A172 (cell line): Measurements from ENCODE around the gene CPZ. TPM values are rescaled to one million over a fixed set of nuclear protein-coding genes. Genes with fewer than 3 reads are reported as not detected.

Experiments
- DNase-seq: peaks from one replicate; pipeline ENCODE4 v3.0.0-alpha.2; 2015; ENCODE audit warnings: low spot score
- total RNA-seq: library from RNA; depleted of rRNA; stranded (reverse); fragments of >200 nt; shearing (Covaris generic); gene quantifications from 2 replicates; pipeline ENCODE4 v1.2.3, GENCODE V29; 2014

The CPZ gene
- total RNA-seq, 1 experiment from 2014 or later, result 3.1 TPM

DNA sequence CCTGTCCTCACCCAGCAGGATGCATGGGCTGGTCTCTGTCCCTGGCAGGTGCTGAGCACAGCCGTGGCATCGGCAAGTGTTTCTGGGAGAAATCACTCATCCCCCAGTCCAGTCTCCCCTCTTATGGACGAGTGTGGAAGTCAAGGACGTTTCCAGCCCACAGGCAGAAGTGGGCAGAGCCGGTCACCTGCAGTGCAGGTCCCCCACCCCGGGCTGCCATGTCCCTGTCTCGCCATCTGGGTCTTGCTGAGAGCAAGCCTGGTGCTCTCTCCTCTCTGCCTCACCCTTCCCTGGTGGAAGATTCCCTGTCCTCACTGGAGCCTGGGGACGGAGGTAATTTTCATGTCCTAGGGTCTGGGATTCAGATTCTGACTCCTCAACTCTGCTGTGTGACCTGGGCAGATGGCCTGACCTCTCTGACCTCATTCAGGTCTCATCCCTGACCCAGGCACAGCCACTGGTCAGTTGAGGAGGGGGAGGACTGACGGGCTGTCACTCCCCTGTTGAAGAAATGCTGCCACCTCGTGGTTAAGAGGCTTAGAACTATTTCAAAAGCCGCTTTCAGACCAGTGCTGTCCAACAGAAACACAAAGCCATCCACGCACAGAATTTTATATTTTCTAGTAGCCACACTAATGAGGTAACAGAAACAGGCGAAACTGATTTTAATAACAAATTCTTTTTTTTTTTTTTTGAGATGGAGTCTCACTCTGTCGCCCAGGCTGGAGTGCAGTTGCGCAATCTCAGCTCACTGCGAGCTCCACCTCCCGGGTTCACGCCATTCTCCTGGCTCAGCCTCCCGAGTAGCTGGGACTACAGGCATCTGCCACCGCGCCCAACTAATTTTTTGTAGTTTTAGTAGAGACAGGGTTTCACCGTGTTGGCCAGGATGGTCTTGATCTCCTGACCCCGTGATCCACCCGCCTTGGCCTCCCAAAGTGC lies 1.8 kb downstream of the CPZ start:
- peak; percentile 74 for DNase-seq

DNA sequence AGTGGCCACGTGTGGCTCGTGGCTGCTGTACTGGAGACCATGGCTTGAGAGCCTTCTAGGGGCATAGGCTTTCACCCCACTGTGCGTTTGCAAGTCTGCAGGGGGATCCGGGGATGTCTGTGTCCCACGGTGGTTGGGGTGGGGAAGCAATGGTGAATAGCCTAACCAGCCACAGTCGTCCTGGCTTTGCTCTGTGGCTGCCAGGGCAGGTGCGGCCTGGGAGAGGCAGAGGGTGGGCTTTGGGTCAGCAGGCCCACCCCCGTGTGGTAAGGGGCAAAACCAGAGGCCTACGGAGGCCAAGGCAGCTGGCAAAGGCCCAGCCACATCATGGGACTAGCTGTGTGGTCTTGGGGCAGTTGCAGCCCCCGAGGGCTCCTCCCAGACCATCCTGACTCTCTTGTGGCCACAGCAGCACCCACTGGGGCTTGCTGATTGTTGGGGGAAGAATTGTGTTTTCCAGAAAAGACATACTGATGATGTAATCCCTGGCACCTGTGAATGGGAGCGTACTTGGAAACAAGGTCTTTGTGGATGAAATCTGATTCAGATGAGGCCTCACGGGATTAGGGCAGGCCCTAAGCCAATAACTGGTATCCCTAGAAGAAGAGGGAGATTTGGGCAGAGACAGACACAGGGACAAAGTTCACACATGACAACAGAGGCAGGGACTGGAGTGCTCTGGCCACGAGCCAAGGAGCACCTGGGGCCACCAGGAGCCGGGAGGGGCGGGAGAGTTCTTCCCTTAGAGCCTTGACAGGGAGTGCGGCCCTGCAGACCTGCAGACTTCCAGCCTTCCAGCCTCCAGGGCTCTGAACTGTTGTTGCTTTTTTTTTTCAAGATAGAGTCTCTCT lies 2.9 kb downstream of the CPZ start:
- DNase-seq, result no peak

DNA sequence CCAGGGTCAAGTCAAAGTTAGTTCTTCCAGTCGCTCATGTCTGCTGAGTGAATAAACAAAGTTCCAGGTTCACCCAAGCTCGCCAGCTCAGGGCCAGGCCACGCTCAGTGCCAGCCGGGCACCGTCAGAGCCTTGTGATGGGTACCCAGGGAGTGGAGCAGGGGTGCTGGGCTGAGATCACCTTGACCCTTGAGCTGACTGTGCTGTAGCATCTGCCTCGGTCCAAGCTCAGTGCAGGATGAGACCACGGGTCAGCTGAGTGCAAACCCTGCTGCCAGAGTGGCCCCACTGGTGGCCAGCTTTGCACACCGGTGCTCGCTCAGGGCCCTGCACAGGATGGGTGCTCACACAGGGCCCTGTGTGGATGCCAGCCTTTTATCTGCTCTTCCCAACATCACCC lies 4.3 kb downstream of the CPZ start:
- no peak for DNase-seq

DNA sequence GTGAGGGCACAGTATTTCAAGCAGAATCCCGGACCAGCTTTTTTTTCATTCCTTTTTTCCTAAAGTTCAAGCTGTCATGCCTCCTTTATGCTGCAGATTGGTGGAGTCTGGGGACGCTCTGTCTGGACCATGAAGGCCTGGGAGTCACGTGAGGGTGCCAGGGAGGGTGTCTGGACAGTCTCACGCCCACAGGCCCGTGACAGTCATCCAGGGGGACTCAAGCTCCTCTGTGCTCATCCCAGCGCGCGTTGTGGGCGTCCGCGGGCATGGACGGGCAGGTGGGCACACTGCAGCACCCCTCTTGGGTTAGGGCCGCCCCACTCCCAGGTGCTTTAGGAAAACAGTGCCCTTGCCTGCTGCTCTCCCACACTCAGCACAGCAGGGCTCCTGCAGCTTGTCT lies 4.8 kb downstream of the CPZ start:
- no peak for DNase-seq

DNA sequence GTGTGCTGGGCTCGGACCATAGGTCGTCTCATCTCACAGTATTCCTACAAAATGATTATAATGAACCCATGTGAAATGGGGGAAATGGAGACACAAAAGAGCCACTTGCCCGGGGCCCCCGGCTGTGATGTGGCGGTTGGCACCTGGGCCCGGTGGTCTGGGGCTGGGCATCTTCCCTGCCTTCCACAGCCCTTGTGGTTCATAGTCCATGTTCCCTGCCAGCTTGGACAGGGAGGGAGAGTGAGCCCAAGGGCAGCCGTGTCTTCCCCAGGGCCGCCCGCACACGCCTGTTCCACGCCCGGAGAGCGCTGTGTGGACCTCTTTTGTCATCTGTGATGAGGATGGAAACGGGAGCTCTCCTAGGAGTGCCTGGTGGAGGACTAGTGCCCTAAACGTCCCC lies 5.2 kb downstream of the CPZ start:
- DNase-seq, result no peak

GRCh38 chr4:8598391-8599090 lies 6.0 kb downstream of the CPZ start:
- DNase-seq, result no peak

DNA sequence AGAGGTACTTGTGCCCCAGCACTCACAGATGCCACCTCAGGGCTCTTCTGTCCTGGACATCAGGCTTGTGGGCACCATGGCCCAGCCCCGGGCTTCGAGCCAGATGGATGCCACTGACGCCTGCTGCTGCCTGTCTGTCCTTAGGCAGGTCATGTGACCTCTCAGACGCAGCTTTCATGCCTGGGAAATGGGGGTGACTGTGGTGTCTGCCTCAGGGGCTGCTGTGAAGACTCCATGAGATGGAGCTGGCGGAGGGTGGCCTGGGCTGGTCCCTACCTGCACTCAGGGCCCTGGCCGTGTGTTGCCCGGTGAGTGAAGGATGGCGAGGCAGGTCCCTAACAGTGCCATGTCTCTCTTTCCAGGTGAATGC lies 6.5 kb downstream of the CPZ start:
- DNase-seq, result no peak

DNA sequence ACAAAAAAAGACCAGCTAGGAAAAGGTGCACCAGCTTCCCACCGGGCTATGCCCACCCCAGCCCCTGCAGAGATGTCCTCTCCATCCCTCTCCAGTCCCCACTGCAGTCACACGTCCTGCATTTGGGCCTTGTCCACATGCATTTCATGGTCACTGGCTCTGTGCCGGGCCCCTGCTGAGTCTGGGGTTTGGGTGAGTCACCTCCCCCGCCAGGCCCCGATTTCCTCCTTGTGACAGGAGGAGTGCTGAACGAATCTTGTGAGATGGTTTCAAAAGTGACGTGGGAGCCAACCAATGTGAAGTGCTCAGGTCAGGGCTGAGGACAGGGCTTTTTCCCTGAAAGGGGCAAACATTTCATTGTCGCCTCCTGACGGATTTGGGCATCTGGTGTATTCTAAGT lies 7.1 kb downstream of the CPZ start:
- DNase-seq, result peak; percentile 92

GRCh38 chr4:8600266-8600665 lies 7.7 kb downstream of the CPZ start:
- no peak for DNase-seq

- no peak for DNase-seq
These were observed 8.1 kb downstream of the CPZ start for GRCh38 chr4:8600686-8601085.

DNA sequence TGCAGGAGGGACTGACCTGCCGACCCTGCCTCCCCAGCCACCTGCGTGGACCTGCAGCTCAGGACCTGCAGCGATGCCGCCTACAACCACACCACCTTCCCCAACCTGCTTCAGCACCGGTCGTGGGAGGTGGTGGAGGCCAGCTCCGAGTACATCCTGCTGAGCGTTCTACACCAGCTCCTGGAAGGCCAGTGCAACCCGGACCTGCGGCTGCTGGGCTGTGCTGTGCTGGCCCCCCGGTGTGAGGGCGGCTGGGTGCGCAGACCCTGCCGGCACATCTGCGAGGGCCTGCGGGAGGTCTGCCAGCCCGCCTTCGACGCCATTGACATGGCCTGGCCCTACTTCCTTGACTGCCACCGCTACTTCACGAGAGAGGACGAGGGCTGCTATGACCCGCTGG lies 8.5 kb downstream of the CPZ start:
- no peak for DNase-seq

GRCh38 chr4:8601556-8601955 lies 9.0 kb downstream of the CPZ start:
- no peak for DNase-seq

- no peak for DNase-seq
These were observed 10.3 kb downstream of the CPZ start for GRCh38 chr4:8602686-8603430.

- no peak for DNase-seq
These were observed 11.4 kb downstream of the CPZ start for GRCh38 chr4:8603931-8604330.

GRCh38 chr4:8605289-8605688 lies 12.7 kb downstream of the CPZ start:
- no peak for DNase-seq

- no peak for DNase-seq
These were observed 13.9 kb downstream of the CPZ start for GRCh38 chr4:8606476-8606875.

- DNase-seq, result no peak
These were observed 14.4 kb downstream of the CPZ start for GRCh38 chr4:8606966-8607365.

- DNase-seq, result no peak
These were observed 15.3 kb downstream of the CPZ start for GRCh38 chr4:8607603-8608481.

DNA sequence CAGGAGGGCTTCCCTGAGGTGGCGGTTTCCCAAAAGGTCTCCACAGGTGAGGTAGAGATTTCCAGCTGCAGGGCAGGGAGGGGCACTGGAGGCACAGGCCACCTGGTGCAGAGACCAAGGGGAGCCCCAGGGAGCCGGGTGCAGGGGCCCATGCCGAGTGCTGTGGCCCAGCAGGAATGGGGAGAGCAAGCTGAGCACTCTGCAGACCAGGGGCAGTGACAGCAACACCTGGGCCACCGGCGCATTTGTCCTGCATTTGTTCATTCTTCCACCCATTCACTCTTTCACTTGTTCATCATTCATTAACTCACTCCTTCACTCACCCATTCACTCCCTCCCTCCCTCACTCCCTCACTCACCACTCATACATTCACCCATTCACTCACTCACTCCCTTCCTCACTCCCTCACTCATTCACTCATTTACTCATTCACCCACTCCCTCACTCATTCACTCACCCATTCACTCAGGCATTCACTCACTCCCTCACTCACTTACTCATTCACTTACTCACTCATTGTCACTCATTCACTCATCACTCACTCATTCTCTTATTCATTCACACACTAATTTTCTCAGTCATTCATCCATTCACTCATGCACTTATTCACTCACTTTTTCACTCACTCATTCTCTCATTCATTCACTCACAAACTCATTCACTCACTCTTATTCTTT lies 16.3 kb downstream of the CPZ start:
- no peak for DNase-seq

- DNase-seq, result no peak
These were observed 16.8 kb downstream of the CPZ start for GRCh38 chr4:8609406-8609805.
